ENCODE results near the gene MMP1.

Gene MMP1

GRCh38 chr11:102831489-102832440 lies 33.8 kb upstream of the MMP1 start:
- H3K4me1 ChIP-seq (ENCODE audit: control insufficient read depth, insufficient read depth, low read length), result peaks cover 14% of the 10 kb centered on the region
- H3K9me3 ChIP-seq (ENCODE audit: control insufficient read depth, low read length), result no peaks in the 10 kb centered on the region
- no peaks in the 10 kb centered on the region for H3K36me3 ChIP-seq (ENCODE audit: control insufficient read depth, insufficient read depth, low read length)
- no peak overlapping the region for H3K27ac ChIP-seq (ENCODE audit: insufficient read depth, low read depth, low read length, poor library complexity, severe bottlenecking)
- WGBS, 2 experiments, result 95 to 97% methylated on average over 38 of the region's 38 CpGs
- no peaks in the 10 kb centered on the region for H3K27me3 ChIP-seq (ENCODE audit: control insufficient read depth, insufficient read depth, low read length, poor library complexity, severe bottlenecking)
- no peak overlapping the region for H3K4me3 ChIP-seq (ENCODE audit: insufficient read depth, low read depth, low read length)

GRCh38 chr11:102831128-102831488 lies 33.1 kb upstream of the MMP1 start:
- no peak overlapping the region for H3K4me3 ChIP-seq (ENCODE audit: insufficient read depth, low read depth, low read length)
- H3K36me3 ChIP-seq (ENCODE audit: control insufficient read depth, insufficient read depth, low read length), result no peaks in the 10 kb centered on the region
- H3K9me3 ChIP-seq (ENCODE audit: control insufficient read depth, low read length), result no peaks in the 10 kb centered on the region
- no peak overlapping the region for H3K27ac ChIP-seq (ENCODE audit: insufficient read depth, low read depth, low read length, poor library complexity, severe bottlenecking)
- WGBS, 2 experiments, result 100% methylated on average over 1 to 2 of the region's 2 CpGs
- peaks cover 7% of the 10 kb centered on the region for H3K4me1 ChIP-seq (ENCODE audit: control insufficient read depth, insufficient read depth, low read length)
- H3K27me3 ChIP-seq (ENCODE audit: control insufficient read depth, insufficient read depth, low read length, poor library complexity, severe bottlenecking), result no peaks in the 10 kb centered on the region

- H3K27ac ChIP-seq (ENCODE audit: insufficient read depth, low read depth, low read length, poor library complexity, severe bottlenecking), result no peak overlapping the region
- H3K4me1 ChIP-seq (ENCODE audit: control insufficient read depth, insufficient read depth, low read length), result no peaks in the 10 kb centered on the region
- H3K4me3 ChIP-seq (ENCODE audit: insufficient read depth, low read depth, low read length), result no peak overlapping the region
- H3K9me3 ChIP-seq (ENCODE audit: control insufficient read depth, low read length), result no peaks in the 10 kb centered on the region
- no peaks in the 10 kb centered on the region for H3K27me3 ChIP-seq (ENCODE audit: control insufficient read depth, insufficient read depth, low read length, poor library complexity, severe bottlenecking)
- no peaks in the 10 kb centered on the region for H3K36me3 ChIP-seq (ENCODE audit: control insufficient read depth, insufficient read depth, low read length)
- WGBS, 2 experiments, result 93 to 95% methylated on average over 5 of the region's 5 CpGs
Observed at GRCh38 chr11:102830001-102830727, 32.2 kb upstream of the MMP1 start.

- H3K36me3 ChIP-seq (ENCODE audit: control insufficient read depth, insufficient read depth, low read length), result no peaks in the 10 kb centered on the region
- WGBS, 2 experiments, result 88 to 94% methylated on average over 5 to 6 of the region's 6 CpGs
Observed at GRCh38 chr11:102829316-102830000, 31.5 kb upstream of the MMP1 start.

GRCh38 chr11:102824556-102824955 lies 26.6 kb upstream of the MMP1 start:
- Histone ChIP-seq H3K4me3 (ENCODE audit: insufficient read depth, low read depth, low read length) (no peak overlapping the region), H3K27me3 (ENCODE audit: control insufficient read depth, insufficient read depth, low read length, poor library complexity, severe bottlenecking) (no peaks in the 10 kb centered on the region), H3K4me1 (ENCODE audit: control insufficient read depth, insufficient read depth, low read length) (no peaks in the 10 kb centered on the region), H3K27ac (ENCODE audit: insufficient read depth, low read depth, low read length, poor library complexity, severe bottlenecking) (no peak overlapping the region), H3K9me3 (ENCODE audit: control insufficient read depth, low read length) (no peaks in the 10 kb centered on the region), H3K36me3 (ENCODE audit: control insufficient read depth, insufficient read depth, low read length) (no peaks in the 10 kb centered on the region)
- no CpG with 5 or more reads among the region's 1 CpG for WGBS, 2 experiments

More at GRCh38 chr11:102829316-102830000, 31.5 kb upstream of the MMP1 start:
- Histone ChIP-seq H3K4me1 (ENCODE audit: control insufficient read depth, insufficient read depth, low read length) (no peaks in the 10 kb centered on the region), H3K9me3 (ENCODE audit: control insufficient read depth, low read length) (no peaks in the 10 kb centered on the region), H3K27me3 (ENCODE audit: control insufficient read depth, insufficient read depth, low read length, poor library complexity, severe bottlenecking) (no peaks in the 10 kb centered on the region), H3K4me3 (ENCODE audit: insufficient read depth, low read depth, low read length) (no peak overlapping the region), H3K27ac (ENCODE audit: insufficient read depth, low read depth, low read length, poor library complexity, severe bottlenecking) (no peak overlapping the region)

GRCh38 chr11:102819491-102819890 lies 21.5 kb upstream of the MMP1 start:
- Histone ChIP-seq H3K4me3 (ENCODE audit: insufficient read depth, low read depth, low read length) (no peak overlapping the region), H3K27ac (ENCODE audit: insufficient read depth, low read depth, low read length, poor library complexity, severe bottlenecking) (no peak overlapping the region), H3K9me3 (ENCODE audit: control insufficient read depth, low read length) (no peaks in the 10 kb centered on the region), H3K36me3 (ENCODE audit: control insufficient read depth, insufficient read depth, low read length) (no peaks in the 10 kb centered on the region), H3K4me1 (ENCODE audit: control insufficient read depth, insufficient read depth, low read length) (no peaks in the 10 kb centered on the region), H3K27me3 (ENCODE audit: control insufficient read depth, insufficient read depth, low read length, poor library complexity, severe bottlenecking) (no peaks in the 10 kb centered on the region)
- 83 to 84% methylated on average over 6 of the region's 6 CpGs for WGBS, 2 experiments

GRCh38 chr11:102813484-102813883 lies 15.5 kb upstream of the MMP1 start:
- Histone ChIP-seq H3K4me1 (ENCODE audit: control insufficient read depth, insufficient read depth, low read length) (no peaks in the 10 kb centered on the region), H3K36me3 (ENCODE audit: control insufficient read depth, insufficient read depth, low read length) (no peaks in the 10 kb centered on the region), H3K9me3 (ENCODE audit: control insufficient read depth, low read length) (no peaks in the 10 kb centered on the region), H3K27me3 (ENCODE audit: control insufficient read depth, insufficient read depth, low read length, poor library complexity, severe bottlenecking) (no peaks in the 10 kb centered on the region), H3K27ac (ENCODE audit: insufficient read depth, low read depth, low read length, poor library complexity, severe bottlenecking) (no peak overlapping the region), H3K4me3 (ENCODE audit: insufficient read depth, low read depth, low read length) (no peak overlapping the region)
- WGBS, 2 experiments, result 91 to 98% methylated on average over 1 of the region's 1 CpG

- Histone ChIP-seq H3K27ac (ENCODE audit: insufficient read depth, low read depth, low read length, poor library complexity, severe bottlenecking) (no peak overlapping the region), H3K27me3 (ENCODE audit: control insufficient read depth, insufficient read depth, low read length, poor library complexity, severe bottlenecking) (no peaks in the 10 kb centered on the region), H3K4me3 (ENCODE audit: insufficient read depth, low read depth, low read length) (no peak overlapping the region), H3K4me1 (ENCODE audit: control insufficient read depth, insufficient read depth, low read length) (no peaks in the 10 kb centered on the region), H3K9me3 (ENCODE audit: control insufficient read depth, low read length) (no peaks in the 10 kb centered on the region), H3K36me3 (ENCODE audit: control insufficient read depth, insufficient read depth, low read length) (no peaks in the 10 kb centered on the region)
- WGBS, 2 experiments, result 94% methylated on average over 2 to 3 of the region's 3 CpGs
Observed at GRCh38 chr11:102812188-102812587, 14.2 kb upstream of the MMP1 start.

- H3K27ac ChIP-seq (ENCODE audit: insufficient read depth, low read depth, low read length, poor library complexity, severe bottlenecking), result no peak overlapping the region
- no peak overlapping the region for H3K4me3 ChIP-seq (ENCODE audit: insufficient read depth, low read depth, low read length)
- no peaks in the 10 kb centered on the region for H3K4me1 ChIP-seq (ENCODE audit: control insufficient read depth, insufficient read depth, low read length)
- no peaks in the 10 kb centered on the region for H3K27me3 ChIP-seq (ENCODE audit: control insufficient read depth, insufficient read depth, low read length, poor library complexity, severe bottlenecking)
- no peaks in the 10 kb centered on the region for H3K9me3 ChIP-seq (ENCODE audit: control insufficient read depth, low read length)
- WGBS, 2 experiments, result 38 to 41% methylated on average over 3 of the region's 3 CpGs
- no peaks in the 10 kb centered on the region for H3K36me3 ChIP-seq (ENCODE audit: control insufficient read depth, insufficient read depth, low read length)
Observed at GRCh38 chr11:102810950-102811660, 13.1 kb upstream of the MMP1 start.

Data from ectodermal cell (in vitro differentiated cells).